Ishikawa (cell line): ENCODE measurements around the gene MUC3A.

Source experiments
- EP300 ChIP-seq: IDR thresholded peaks from 2 replicates; pipeline ENCODE4 v1.6.1; 2012; ENCODE audit warnings: borderline replicate concordance
- FOXM1 ChIP-seq: IDR thresholded peaks from 2 replicates; pipeline ENCODE4 v1.6.1; 2012; ENCODE audit warnings: low read depth, borderline replicate concordance
- REST ChIP-seq: IDR thresholded peaks from 2 replicates; pipeline ENCODE4 v1.6.1; 2012; ENCODE audit warnings: low read depth, mild to moderate bottlenecking
- TAF1 ChIP-seq: IDR thresholded peaks from 2 replicates; pipeline ENCODE4 v1.6.1; 2012; ENCODE audit warnings: low read depth, mild to moderate bottlenecking

GRCh38 chr7:100933734-100934133 is 15.6 kb upstream of the MUC3A start:
- no peak for TF ChIP-seq FOXM1
- TF ChIP-seq REST, result no peak
- TF ChIP-seq TAF1, result no peak
- TF ChIP-seq EP300, result no peak
